Stimulated activated CD4-positive, alpha-beta T cell treated with anti-CD3 and anti-CD28 coated beads, Interleukin-12 subunit alpha, Interleukin-12 subunit beta, amount 100 ng/mL, for 4 hours (primary cell): ENCODE results near the gene OSBPL10.

Source experiments
- DNase-seq: peaks from one replicate; pipeline ENCODE4 v3.0.0-alpha.2; 2020

OSBPL10 gene

DNA sequence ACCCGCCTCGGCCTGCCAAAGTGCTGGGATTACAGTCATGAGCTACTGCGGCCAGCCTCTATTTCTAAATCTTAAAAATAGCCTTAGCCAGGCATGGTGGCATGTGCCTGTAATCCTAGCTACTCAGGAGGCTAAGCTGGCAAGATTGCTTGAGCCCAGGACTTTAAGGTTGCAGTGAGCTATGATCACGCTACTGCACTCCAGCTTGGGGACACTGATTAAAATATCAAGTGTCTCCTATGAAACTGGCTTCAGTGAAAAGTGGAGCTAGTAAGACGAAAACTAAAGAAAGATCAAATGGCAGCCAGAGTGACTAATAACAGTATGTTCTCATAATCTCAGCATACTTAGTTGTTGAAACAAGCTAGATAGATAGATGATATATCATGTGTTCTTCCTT is 335.8 kb downstream of the OSBPL10 start:
- DNase-seq, result no peak

DNA sequence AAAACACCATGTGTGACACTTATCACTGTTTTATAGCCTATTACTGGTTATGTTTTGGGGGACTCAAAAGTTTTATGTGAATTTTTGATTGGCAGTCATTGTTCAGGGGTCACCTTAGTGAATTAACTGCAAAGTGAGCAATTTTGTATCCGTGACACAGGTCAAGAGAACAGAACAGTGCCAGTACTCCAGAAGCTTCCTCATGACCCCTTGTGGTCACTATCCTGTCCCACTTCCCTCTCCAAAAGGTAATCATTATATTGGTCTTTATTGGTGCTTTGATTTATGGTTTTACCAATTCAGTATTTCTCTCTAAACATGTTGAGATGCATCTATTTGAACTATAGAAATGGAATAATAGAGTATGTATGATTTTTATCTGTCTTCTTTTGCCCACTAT is 341.2 kb downstream of the OSBPL10 start:
- DNase-seq, result no peak

DNA sequence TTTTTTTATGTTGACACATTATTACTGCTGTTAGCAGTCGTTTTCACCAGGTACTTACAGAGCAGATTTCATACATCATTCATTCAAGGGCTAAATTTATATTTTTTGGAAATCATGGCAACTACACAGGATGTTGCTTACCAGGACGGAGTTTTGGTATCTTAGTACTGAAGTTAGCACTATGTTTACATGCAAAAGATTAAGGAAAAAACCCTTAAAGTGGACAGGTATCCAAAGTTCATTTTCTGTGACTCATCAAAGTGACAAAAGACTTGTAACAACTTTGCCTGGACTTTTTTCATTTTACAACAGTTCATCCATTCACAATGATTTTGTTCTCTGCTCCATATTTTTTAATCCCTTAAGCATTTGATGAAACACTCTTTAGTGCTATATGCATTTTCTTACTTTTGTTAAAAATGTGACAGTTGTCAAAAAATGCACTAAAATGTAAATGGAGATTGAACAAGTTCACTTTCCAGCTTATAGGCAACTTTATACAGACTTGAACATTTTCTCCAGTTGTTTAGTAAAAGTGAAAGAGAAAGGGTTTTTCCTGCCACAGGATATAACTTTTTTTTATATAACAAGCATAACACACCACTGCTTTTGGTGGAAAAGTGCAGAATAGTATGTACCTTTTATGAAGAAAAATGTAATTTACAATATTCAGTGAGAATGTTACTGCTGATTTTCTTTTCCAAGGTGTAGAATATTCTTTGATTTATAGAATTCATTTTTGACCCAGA is 344.2 kb downstream of the OSBPL10 start:
- DNase-seq, result no peak

DNA sequence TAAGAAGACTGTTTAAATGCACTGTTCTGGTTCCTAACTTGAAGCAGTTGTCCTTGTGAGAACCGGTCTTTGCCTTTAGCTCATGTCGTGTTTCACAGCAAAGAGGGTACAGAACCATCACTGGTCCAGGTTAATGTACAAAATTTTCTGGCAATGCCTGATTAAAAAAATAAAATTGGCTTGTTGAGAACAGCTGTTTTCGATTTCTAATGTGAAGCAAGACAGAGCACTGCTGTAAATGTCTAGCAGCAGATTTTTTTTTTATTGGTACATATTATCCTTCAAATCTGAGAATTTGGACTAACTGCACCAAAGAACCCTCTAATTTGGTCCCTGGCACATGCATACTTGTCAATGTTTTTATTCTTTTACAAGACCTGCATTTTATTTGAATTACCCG is 345.0 kb downstream of the OSBPL10 start:
- DNase-seq, result no peak

GRCh38 chr3:31635545-31635944 is 345.5 kb downstream of the OSBPL10 start:
- no peak for DNase-seq

- no peak for DNase-seq
Measured at GRCh38 chr3:31634476-31634875, 346.6 kb downstream of the OSBPL10 start.

- DNase-seq, result no peak
Measured at GRCh38 chr3:31629054-31629453, 352.0 kb downstream of the OSBPL10 start.

GRCh38 chr3:31625358-31625757 is 355.7 kb downstream of the OSBPL10 start:
- no peak for DNase-seq

GRCh38 chr3:31624083-31624709 is 356.9 kb downstream of the OSBPL10 start:
- DNase-seq, result no peak

DNA sequence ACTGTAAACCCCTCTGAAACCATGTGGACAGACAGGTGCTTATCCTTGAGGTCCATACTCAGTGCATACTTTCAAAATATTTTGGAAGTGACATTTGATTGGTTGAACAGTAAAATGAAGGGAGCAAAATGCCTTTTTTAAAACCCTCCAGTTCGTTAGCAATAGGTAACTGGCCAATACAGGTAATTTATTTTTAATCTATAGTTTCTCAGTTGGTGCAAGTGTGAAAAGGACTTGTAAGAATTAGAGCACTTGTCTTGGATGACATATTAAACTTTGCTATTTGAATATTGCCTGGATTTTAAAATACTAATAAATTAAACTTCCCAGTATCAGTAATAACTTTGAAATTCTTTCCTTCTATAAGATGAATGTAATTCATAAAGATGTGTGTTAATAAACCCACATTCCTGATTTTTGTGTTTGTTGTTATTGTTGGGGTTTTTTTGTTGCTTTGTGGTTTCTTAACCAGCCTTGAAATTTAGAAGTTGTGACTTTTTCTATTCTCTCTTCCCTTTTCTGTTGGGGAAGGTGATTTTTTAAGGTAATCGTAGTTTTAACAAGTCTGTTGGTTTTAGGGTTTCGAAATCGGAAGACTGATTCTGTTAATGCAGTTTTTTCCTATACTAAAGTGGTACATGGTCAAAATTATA is 358.3 kb downstream of the OSBPL10 start:
- DNase-seq, result no peak

DNA sequence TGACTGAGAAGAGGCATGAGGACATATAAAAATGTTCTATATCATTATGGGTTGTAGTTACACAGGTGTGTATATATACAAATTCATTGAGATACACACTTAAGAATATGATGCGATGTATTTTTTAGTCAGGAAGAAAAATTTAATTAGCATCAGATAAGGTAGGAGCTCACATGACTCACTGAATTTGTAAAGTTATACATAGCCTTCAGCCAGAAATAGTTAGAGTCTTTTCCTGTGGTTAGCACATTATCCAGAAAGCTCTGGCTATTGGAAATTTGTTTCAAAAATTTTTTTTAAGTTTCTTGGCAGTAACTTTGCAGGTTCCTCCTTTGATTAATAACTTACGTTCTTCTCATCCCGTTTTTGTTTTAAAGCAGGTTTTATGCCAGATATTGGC is 359.7 kb downstream of the OSBPL10 start:
- DNase-seq, result no peak

DNA sequence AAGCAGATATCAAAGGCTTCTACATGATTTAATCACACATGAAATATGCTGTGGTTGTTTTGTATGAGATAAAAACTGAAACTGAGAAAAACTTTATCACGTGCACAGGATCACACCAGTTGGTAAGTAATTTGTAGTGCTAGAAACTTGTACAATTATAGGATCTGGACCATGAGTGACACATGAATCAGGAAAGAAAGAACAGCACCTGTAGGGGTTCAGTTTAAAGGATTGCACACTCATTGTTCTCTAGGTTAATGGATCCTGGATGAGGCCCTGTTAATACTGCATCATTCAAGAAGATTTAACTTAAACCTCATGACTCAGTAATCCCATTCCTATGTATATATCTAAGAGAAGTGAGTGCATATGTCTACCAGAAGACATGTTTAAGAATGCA is 360.4 kb downstream of the OSBPL10 start:
- no peak for DNase-seq

DNA sequence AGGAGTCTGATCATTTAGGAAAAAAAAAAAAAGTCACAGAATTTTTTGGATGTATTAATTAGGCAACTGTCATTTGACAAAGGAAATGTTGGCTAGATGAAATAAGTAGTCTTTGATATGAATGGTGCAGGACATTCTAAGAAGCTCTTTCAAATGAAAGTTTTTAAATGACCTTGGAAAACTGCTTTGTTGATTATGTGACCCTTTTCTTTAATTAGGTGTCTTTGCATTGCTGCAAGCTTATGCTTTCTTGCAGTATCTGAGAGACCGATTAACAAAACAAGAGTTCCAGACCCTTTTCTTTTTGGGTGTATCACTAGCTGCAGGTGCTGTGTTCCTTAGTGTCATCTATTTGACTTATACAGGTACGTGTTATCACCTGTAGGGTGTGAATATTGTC is 364.4 kb downstream of the OSBPL10 start:
- no peak for DNase-seq

GRCh38 chr3:31615071-31615875 is 365.8 kb downstream of the OSBPL10 start:
- no peak for DNase-seq

GRCh38 chr3:31614162-31614921 is 366.7 kb downstream of the OSBPL10 start:
- no peak for DNase-seq

DNA sequence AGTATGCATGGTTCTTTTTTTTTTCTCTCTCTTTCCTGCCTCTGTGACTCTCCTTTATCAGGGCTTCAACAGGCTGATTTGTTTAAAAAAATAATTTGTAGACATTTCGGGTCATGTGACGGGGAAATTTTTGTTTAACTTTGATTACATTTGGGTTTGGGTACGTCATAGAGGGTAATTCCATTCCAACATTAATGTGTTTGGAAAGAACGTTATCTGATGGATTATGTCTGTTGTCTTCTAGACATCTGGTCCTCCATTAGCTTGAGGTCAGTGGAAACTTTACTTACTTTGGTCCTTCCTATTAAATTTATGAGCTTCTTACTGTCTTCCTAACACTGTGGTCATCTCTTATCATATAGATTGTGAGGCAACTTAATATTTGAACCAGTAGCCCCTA is 367.4 kb downstream of the OSBPL10 start:
- DNase-seq, result no peak

GRCh38 chr3:31613177-31613576 is 367.9 kb downstream of the OSBPL10 start:
- no peak for DNase-seq
